SK-N-MC (cell line): ENCODE measurements around the gene TDRKH.

Source experiments
- EZH2 ChIP-seq: fragments of 200-600 bp; sonication (generic); IDR thresholded peaks from one replicate; pipeline ENCODE4 v1.6.1; 2017; ENCODE audit warnings: antibody characterized with exemption
- FOXP2 ChIP-seq: optimal IDR thresholded peaks from 2 replicates; pipeline ENCODE3; 2011; ENCODE audit warnings: mild to moderate bottlenecking, moderate library complexity; ENCODE audit not compliant: insufficient read depth; ENCODE audit errors: extremely low read length, control extremely low read depth
- POLR2AphosphoS5 ChIP-seq: IDR thresholded peaks from 2 replicates; pipeline ENCODE4 v1.6.1; 2012; ENCODE audit warnings: mild to moderate bottlenecking, low read depth, low read length, borderline replicate concordance

DNA sequence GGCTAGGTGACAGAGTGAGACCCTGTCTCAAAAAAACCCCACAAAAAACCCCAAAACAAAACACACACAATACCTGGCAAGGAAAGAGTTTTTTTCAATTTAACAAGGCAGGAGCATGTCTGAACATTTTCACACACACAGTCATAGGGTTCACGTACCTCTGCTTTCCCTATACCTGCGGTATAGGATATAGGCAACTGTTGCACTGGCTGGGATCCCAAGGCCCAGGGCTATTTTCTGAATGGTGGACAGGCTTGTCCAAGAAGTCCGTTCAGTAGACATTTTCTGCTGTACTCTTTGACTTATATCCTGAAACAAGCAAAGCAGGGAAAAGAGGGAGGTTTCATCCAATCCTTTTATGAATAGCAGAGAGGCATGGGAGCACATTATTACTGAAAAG is 7.6 kb downstream of the TDRKH start:
- TF ChIP-seq POLR2AphosphoS5 (no peak), EZH2 (no peak), FOXP2 (no peak)
